G401 (cell line): ENCODE measurements around the gene FCRL6. TPM values are rescaled to one million over a fixed set of nuclear protein-coding genes. Genes with fewer than 3 reads are reported as not detected.

Experiments used
- DNase-seq: peaks from one replicate; pipeline ENCODE4 v3.0.0-alpha.2; 2015; ENCODE audit warnings: low spot score
- in situ Hi-C: cut with HindIII; loops from 2 replicates; pipeline ENCODE4 v1.10.0; 2016; ENCODE audit warnings: low sequenced_read_pairs, mixed read lengths
- total RNA-seq: library from RNA; depleted of rRNA; stranded (reverse); fragments of >200 nt; shearing (Covaris generic); gene quantifications from 2 replicates; pipeline ENCODE4 v1.2.3, GENCODE V29; 2014

Gene FCRL6
- total RNA-seq, 1 experiment from 2014 or later: not detected

DNA sequence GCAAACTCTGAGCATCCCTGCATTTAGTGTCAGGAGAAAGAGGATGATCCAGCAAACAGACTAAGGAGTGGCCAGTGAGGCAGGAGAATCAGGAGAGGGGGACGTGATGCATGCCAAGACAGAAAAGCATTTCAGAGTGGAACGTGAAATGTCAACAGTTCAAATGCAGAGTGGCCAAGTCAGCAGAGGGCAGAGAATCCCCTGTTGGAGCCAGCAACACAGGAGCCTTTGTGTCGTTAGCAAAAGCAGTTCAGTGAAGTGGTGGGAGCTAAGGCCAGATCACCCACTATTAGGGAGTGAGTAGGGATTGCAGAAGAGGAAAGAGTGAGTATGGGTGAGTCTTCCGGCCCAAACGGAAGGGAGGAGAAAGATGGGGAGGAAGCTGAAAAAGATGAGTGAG, 6.6 kb upstream of the FCRL6 start:
- DNase-seq: no peak
- in situ Hi-C loops: no loop called here

DNA sequence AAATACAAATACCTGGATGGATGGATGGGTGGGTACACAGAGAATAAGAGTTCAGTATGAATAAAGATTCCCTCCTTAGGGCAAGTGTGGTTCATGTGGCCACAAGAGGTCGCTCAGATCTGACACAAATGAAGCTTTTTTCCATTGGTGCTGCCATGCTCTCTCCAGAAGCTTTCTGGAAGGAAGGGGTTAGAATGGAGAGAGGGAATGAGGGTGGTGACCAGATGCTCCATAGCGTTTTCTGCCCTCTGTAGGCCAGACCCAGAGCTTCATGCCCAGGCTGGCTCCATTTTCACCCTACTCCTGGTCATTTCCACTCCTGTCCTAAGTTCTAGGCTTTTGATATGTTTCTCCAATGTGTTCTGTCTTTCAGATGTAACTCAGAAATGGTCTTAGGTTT, 3.3 kb upstream of the FCRL6 start:
- DNase-seq: peak; percentile 83
- in situ Hi-C loops: no loop called here

DNA sequence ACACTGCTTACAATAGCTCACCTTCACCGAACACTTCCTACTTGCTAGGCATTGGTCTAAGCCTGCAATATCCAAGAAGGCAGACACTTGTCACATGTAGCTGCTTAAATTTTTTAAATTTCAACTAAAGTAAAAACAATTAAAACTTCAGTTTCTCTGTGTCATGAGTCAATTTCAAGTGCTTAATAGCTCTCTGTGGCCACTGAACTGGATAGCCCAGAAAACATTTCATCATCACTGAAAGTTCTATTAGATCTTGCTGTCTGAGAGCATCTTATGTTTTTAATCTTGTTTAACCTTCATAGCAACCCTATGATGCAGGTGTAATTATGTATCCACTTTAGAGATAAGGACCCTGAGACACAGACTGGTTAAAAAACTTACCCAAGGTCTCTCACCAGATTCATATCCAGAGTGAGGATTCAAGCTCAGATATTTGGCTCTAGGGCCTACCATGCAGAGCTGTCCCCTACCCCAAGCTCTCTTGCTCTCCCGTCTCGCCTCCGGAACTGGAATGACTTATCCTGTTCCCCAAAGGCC, 2.6 kb upstream of the FCRL6 start:
- no peak for DNase-seq
- in situ Hi-C loops: no loop called here

DNA sequence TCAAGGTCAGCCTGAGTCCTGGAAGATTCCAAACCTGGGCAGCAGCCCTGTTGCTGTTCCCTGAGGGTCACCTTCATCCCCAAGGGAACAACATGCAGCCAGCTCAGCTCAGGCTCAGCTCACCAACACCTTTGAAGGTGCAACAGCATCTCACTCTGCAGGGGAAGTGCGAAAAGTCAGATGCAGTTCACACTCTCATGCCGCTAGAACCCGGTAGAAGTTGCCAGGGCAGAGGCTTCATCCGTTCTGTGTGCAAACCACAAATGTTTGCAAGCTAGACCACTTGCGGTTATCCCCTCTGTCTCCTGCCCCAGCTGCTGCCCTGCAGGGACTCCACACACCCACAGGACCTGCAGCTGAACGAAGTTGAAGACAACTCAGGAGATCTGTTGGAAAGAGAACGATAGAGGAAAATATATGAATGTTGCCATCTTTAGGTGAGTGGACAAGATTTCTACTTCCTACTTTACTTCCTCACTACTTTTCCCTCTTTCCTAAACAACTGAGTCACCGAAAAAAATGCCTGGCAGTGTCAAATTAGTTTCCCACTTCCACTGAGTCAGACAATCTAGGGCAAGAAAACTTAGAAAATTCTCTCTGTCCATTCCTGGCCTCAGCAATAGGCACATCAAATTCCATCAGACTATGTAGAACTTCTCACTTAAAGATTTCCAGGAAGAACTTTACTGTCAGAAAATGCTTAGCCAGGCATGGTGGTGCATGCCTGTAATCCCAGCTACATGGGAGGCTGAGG, 1.8 kb upstream of the FCRL6 start:
- in situ Hi-C loops: no loop called here
- no peak for DNase-seq

DNA sequence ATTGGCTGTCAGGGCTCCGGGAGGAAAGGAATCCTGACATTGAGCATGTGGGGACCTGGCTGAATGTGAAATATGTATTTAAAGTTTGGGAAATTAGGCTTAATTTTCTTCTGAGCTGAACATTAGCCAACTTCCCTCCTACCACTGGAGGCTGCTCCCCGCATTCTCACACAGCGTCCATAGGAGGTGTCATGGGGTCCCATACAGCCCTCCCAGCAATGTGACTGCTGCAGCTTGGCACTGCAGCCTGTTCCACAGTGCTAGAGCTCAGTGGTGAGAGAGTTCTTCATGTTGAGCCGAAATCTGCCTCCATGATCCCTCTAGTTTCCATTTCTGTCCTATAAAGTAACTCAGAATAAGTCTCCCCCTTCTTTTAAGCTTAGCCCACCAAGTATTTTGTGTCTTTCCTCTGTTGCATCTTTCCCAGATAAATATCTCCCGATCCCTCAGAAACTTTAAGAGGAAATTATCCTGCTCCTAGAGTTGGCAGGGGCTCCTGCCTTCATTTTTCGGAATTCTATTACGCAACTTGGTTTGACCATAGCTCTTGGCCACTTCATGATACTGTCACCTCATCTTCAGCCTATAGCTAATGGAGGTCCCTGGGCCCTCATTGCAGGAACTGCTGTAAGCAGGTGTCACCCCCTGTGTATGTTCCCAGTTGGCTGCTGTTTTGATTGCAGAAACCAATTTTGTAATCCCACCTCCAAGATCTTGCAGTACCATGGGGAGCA, 2.0 kb downstream of the FCRL6 start:
- in situ Hi-C loops: no loop called here
- DNase-seq: no peak

DNA sequence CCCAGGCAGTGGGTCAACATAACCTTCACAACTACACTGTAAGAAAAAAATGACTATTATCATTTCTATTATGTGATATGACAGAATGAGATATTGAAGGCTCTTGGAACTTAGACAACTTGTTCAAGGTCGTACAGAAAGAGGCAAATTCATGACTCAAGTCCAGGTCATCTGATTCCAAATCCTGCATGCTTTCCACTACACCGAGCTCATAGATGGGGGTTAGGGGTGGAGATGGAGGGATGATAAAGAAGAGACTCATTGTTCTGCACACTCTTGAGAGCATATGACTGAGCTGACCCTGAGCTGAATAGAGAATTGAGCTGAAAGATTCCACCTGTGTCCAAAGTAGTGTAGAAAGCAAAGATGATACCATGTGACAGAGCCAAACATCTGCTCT, 2.8 kb downstream of the FCRL6 start:
- in situ Hi-C loops: no loop called here
- DNase-seq: no peak

DNA sequence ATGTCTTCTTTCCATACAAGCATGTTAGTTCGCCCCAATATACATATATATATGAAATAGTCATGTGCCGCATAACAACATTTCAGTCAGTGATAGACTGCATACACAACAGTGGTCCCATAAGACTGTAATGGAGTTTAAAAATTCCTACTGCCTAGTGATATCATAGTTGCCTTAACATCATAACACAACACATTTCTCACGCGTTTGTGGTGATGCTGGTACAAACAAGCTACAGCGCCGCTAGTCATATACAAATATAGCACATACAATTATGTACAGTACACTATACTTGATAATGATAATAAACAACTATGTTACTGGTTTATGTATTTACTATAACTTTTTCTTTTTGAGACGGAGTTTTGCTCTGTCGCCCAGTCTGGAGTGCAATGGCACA, 13.8 kb downstream of the FCRL6 start:
- DNase-seq: no peak
- in situ Hi-C loops: no loop called here

DNA sequence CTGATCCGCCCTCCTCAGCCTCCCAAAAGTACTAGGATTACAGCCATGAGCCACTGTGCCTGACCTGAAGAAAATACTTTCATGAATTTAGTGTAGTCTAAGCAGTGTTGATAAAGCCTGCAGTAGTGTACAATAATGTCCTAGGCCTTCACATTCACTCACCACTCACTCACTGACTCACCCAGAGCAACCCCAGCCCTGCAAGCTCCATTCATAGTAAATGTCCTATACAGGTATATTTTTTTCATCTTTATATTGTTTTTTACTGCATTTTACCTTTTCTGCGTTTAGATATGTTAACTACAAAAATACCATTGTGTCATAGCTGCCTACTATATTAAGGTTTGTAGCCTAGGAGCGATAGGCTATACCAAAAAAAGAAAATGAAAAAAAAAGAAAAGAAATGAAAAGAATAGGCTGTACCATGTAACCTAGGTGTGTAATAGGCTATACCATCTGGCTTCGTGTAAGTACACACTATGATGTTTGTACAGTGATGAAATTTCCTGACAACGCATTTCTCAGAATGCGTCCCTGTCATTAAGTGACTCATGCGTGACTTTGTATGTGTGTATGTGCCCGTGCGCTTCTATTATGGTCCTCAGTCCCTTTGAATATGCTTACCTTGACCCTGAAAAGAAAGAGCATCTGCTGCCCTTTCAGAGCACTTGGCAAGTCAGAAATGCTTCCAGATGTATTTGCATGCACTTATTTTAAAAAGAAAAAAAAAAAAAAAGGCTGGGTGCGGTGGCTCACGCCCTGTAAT, 15.3 kb downstream of the FCRL6 start:
- no peak for DNase-seq
- in situ Hi-C loops: no loop called here

DNA sequence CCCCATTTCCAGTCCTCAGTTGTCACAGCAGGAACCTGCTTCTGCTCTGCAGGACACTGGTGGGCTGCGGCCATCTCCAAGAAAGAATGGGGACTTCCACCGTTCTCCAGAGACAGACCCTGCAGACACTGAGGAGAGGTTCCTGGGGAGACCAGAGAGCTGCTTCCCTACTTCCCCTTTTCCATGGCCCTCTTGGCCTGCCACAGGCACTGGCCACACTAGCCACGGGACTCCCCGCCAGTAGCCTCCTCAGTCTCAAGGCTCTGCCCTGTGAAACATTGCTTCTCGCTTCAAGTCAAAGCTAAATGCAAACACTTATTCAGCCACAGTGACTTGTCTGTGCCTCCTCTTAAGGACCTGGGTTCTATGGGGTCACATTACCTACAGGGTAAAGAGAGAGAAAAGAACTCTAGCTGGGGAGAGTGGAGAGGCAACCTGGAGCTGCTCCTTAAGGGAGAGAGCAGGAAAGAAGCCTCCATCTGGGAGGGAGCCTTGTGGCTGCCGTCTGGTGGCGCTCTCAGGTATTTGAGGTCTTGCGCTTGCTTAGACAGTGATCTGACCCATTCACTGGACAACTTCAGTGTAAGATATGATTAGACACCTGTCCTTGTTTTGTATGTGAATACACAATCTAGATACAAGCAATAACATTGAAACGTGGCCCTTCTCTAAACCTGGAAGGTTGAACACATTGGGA, 19.2 kb downstream of the FCRL6 start:
- peak; percentile 78 for DNase-seq
- in situ Hi-C loops: no loop called here

DNA sequence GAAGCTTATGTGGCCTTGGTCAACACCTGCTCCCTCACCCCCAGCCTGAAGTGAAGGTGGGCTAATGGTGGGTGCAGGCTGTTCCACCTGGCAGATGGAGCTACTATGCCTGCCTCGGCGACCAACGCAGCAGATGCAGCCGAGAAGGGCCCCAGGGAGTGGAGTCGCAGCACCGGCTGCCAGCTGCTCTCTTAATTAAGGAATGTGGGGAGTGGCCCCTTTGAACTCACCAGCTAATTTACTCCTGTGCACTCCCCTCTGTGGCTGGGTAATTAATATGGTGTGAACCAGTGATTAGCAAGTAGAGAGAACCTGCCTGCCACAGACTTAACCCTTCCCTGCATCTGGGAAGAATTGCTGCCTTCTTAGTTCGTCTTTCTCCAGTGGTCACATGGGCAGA, 21.2 kb downstream of the FCRL6 start:
- in situ Hi-C loops: no loop called here

DNA sequence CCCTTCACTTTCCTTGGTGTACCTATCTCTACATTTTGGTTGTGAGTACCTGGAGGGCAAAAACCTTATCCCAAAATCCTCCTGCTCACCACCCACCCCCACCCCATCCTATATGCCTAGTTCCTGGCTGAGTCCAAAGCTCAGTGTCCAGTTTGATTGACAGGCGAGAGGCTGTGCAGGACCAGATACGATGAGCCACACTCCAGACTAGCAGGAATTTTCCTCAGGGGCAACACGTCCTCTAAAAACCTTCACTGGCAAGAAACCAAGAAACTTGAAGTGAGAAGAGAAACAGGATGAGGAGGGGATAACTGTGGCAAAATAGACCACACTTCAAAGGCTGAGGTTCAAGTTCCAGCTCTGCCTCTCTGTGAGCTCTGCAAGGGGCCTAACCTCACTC, 23.4 kb downstream of the FCRL6 start:
- DNase-seq: no peak
- in situ Hi-C loops: no loop called here

More for the DNA sequence above, 21.2 kb downstream of the FCRL6 start:
- DNase-seq: no peak

DNA sequence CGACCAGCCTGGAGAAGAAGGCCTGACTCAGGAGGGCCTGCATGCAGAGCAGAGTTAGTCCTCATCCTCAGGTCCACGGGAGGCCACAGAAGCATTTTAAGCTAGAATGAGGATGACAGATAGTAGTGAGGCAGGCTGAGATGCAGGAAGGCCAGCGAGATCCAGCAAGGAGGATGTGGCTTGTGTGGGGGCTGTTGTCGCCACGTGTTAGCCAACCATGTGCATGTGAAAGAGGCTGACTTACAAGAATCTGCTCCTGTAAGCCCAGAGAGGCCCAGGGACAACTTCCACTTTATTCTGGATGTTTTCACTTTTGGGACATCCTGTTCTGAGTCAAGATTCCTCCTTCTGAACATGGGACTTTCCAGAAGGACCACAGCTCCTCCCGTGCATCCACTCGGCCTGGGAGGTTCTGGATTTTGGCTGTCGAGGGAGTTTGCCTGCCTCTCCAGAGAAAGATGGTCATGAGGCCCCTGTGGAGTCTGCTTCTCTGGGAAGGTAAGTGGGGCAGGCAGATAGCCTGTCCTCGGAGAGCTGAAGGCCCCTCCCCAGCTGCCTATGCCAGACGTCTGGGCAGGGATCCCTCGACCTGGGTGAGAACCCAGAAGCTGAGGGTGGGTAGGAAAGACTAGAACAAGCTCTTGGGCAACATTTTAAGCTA, 24.4 kb downstream of the FCRL6 start, which contains the start of gene SLAMF8:
Gene SLAMF8 (plus strand): TSS at position 433 of the 661 bp plus-strand sequence. CDS start 26 bp downstream, at position 459.
- in situ Hi-C loops: no loop called here
- no peak for DNase-seq

DNA sequence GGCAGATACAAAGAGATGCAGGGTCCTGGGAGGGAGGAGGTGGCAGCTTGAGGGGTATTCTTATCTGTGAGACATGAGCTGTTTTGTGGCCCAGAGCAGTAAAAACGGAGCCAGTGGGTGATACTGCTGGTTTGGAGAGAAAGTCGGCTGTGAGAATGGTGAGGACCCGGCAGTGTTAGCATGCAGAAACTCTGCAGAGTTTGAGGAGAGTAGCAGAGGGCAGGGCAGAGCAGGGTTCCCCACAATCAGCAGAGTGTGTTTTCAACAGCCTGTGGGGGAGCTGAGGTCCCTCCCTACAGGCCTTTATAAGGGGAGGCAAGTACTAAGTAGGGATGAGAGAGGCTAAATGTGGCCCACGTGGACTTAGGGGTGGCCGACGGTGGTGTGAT, 24.9 kb downstream of the FCRL6 start:
- no peak for DNase-seq
- in situ Hi-C loops: no loop called here

DNA sequence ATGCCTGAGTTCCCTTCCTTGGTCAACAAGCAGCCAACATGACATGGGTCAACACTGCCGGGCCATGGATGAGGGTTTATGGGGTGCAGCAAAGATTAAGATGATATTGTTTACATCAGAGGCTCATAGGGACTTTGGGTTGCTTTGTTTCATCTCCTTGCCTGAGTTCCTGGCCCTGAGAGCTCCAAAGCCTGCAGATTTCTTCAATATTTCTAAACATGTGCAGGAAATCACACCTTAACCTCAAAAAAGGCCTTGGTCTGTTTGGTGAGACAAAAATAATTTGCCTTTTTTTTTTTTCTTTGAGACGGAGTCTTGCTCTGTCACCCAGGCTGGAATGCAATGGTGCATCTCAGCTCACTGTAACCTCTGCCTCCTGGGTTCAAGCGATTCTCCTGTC, 25.4 kb downstream of the FCRL6 start:
- in situ Hi-C loops: no loop called here

DNA sequence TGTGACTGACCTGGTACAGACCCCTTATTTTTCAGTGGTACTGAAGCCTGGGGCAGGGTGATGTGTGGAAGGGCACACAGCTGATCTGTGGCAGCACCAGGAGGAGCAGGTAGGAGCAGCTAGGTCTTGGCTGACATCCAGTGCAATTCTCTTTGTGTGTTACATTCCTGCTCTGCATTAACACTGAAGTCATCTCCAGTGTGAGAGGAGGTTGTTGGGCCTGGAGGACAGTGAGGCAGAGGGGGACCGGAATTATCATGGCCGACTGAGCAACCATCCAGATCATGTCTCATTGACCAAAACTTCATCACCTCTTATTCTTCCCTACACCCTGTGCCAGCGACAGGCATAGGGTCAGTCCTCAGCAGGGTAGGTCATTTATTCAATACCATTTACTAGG, 26.0 kb downstream of the FCRL6 start:
- no peak for DNase-seq
- in situ Hi-C loops: no loop called here

More for the DNA sequence above, 25.4 kb downstream of the FCRL6 start:
- DNase-seq: no peak

DNA sequence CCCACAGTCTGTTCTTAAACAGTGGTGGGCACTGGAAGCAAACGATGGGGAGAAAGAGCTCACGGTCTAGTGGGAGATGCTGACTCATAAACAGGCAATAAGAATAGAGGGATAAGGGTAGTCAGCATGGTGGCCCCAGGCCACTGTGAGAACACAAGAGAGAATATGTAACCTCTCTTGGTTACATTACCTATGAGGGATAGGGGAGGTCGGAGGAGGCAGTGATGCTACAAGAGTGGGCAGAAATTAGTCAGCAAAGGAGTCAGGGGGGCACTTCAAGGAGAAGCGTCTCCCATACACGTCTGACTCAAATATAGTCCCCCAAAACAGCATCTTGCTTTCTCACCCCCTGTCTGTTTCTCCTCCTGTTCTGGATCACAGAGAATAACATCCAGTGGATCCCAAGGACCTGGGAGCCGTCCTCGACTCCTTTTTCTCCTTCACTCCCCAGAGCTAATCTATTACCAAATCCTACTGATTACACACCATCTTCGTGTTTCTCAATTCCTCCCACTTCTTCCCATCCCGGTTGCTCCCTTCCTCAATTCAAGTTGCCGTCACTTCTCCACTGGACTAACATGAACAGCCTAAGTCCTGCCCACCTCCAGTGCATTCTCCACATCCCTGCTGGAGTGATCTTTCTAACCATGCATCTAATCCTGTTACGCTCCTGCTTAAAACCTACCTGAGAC, 26.6 kb downstream of the FCRL6 start:
- in situ Hi-C loops: no loop called here
- DNase-seq: no peak

DNA sequence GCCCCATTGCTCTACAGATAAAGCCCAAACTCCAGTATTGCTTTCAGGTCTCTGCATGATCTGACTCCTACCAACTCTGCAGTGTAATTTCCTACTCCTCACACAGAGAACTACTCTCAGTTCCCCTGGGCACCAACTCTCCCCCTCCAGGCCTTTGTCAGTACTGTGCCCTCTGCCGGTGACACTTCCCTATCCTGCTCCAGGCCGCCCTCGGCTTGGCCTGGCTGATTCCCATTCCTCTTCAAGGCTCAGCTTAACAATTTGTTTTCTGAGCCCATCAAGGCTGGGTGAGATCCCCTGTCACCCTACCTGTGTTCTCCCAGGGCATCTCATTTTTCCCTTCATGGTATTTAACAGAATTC, 27.1 kb downstream of the FCRL6 start:
- DNase-seq: peak; percentile 6
- in situ Hi-C loops: no loop called here

DNA sequence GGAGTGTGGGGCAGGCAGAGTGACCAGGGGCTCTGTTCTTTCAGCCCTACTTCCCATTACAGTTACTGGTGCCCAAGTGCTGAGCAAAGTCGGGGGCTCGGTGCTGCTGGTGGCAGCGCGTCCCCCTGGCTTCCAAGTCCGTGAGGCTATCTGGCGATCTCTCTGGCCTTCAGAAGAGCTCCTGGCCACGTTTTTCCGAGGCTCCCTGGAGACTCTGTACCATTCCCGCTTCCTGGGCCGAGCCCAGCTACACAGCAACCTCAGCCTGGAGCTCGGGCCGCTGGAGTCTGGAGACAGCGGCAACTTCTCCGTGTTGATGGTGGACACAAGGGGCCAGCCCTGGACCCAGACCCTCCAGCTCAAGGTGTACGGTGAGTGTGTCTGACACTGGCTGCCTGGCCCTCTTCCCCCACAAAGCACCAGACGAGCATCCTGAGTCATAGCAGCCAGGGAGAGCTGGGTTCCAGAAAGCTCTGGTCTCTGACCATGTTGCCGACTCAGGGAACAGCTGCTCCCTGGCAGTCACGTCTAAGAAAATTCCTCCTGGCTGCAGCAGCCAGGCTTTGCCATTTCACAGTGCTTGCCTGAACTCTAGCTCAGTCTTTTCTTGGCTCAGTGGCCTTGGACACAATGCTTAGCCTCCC, 27.8 kb downstream of the FCRL6 start:
- in situ Hi-C loops: no loop called here
- DNase-seq: peak; percentile 7
